ENCODE results near the gene ADRA2C. TPM values are rescaled to one million over a fixed set of nuclear protein-coding genes. Genes with fewer than 3 reads are reported as not detected.
A peak's percentile ranks its signal among the peaks of the same experiment; 100 is the strongest.

Gene ADRA2C
- 16.3 and 16.6 TPM in 2 replicates for total RNA-seq (2014; rRNA removed; shearing (Covaris generic))
- 3.0 and 4.1 TPM in 2 replicates for polyA plus RNA-seq (2016; fragmentation: Nextera tagmentation; extraction: Ambion mirVana)
- long read RNA-seq, result 0 reads

DNA sequence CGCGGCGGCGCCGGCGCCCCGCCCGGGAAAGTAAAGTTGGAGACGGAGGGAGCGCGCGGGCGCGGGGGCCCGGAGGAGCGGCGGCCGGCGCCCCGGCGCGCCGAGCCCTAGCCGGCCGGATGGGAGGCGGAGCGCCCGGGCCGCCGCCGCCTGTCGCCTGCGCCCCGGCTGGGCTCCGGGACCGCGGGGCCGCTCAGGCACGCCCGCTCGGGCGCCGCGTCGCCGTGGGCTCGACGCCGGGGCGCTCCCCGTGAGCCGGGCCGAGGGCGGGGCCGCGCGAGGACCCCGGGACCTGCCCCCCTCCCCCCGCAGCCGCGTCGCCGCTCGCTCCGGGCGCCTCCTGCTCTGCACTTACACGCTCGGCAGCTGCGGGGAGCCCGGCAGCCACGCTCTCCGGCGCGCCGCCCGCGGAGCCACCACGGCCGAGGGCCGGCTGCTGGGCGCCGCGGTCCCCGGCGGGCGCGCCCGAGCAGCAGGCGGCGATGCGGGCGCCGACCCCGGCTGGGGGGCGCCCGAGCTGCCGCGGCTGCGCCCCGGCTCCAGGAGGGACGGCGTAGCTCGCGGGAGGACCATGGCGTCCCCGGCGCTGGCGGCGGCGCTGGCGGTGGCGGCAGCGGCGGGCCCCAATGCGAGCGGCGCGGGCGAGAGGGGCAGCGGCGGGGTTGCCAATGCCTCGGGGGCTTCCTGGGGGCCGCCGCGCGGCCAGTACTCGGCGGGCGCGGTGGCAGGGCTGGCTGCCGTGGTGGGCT lies at the start of gene ADRA2C:
Gene ADRA2C (plus strand): TSS at position 350 of the 749 bp plus-strand sequence. CDS start 222 bp downstream, at position 572.
- Histone ChIP-seq H3K9me2 (ENCODE audit: insufficient read depth) (no peaks in the 10 kb centered on the region), H4K20me1 (replicated peaks; ENCODE audit: insufficient read depth) (no peaks in the 10 kb centered on the region), H2AFZ (peak within 1 kb of the TSS; percentile 90), H3K36me3 (ENCODE audit: insufficient read depth) (no peaks in the 10 kb centered on the region), H3F3A (replicated peaks; ENCODE audit: low read depth) (peaks cover 6% of the 10 kb centered on the region), H3K27me3 (ENCODE audit: insufficient read depth) (peaks cover 34% of the 10 kb centered on the region), H3K4me1 (ENCODE audit: insufficient read depth) (peaks cover 3% of the 10 kb centered on the region), H3K79me2 (replicated peaks; ENCODE audit: insufficient read depth) (no peaks in the 10 kb centered on the region), H3K4me2 (peak within 1 kb of the TSS; percentile 84), H3K27ac (ENCODE audit: low read depth) (no peak within 1 kb of the TSS), H3K4me3 (peak within 1 kb of the TSS; percentile 60)
- Mint-ChIP-seq H3K9me3 (peaks cover 6% of the 10 kb centered on the region; the same call in 1 of the 3 replicates), H3K4me1 (peaks cover 20% of the 10 kb centered on the region), H3K27me3 (ENCODE audit: insufficient read depth, low read depth, poor library complexity) (peaks cover 30% of the 10 kb centered on the region), H3K27ac (no peak within 1 kb of the TSS), H3K36me3 (ENCODE audit: low read depth) (no peaks in the 10 kb centered on the region), H3K4me3 (peak within 1 kb of the TSS; percentile 83)
- ATAC-seq (peak; percentile 1; the same call in 1 of the 3 replicates), DNase-seq (ENCODE audit: low spot score) (peak; percentile 51)
- TF ChIP-seq POLR2AphosphoS5 (IDR thresholded peaks at IDR 0.05; ENCODE audit: low read depth) (no peak), EZH2phosphoT487 (IDR thresholded peaks at IDR 0.05; ENCODE audit: unreplicated experiment) (no peak), JUNB (IDR thresholded peaks at IDR 0.05; ENCODE audit: unreplicated experiment) (no peak), EZH2 (IDR thresholded peaks at IDR 0.05; ENCODE audit: low read depth, unreplicated experiment) (no peak), NANOG (IDR thresholded peaks at IDR 0.05; ENCODE audit: borderline replicate concordance) (no peak), ZNF331 (CRISPR knock-in tag; IDR thresholded peaks at IDR 0.05; ENCODE audit: low read depth) (no peak), ZNF114 (CRISPR knock-in tag; IDR thresholded peaks at IDR 0.05) (no peak)
- TF ChIP-seq, protein P1, sequence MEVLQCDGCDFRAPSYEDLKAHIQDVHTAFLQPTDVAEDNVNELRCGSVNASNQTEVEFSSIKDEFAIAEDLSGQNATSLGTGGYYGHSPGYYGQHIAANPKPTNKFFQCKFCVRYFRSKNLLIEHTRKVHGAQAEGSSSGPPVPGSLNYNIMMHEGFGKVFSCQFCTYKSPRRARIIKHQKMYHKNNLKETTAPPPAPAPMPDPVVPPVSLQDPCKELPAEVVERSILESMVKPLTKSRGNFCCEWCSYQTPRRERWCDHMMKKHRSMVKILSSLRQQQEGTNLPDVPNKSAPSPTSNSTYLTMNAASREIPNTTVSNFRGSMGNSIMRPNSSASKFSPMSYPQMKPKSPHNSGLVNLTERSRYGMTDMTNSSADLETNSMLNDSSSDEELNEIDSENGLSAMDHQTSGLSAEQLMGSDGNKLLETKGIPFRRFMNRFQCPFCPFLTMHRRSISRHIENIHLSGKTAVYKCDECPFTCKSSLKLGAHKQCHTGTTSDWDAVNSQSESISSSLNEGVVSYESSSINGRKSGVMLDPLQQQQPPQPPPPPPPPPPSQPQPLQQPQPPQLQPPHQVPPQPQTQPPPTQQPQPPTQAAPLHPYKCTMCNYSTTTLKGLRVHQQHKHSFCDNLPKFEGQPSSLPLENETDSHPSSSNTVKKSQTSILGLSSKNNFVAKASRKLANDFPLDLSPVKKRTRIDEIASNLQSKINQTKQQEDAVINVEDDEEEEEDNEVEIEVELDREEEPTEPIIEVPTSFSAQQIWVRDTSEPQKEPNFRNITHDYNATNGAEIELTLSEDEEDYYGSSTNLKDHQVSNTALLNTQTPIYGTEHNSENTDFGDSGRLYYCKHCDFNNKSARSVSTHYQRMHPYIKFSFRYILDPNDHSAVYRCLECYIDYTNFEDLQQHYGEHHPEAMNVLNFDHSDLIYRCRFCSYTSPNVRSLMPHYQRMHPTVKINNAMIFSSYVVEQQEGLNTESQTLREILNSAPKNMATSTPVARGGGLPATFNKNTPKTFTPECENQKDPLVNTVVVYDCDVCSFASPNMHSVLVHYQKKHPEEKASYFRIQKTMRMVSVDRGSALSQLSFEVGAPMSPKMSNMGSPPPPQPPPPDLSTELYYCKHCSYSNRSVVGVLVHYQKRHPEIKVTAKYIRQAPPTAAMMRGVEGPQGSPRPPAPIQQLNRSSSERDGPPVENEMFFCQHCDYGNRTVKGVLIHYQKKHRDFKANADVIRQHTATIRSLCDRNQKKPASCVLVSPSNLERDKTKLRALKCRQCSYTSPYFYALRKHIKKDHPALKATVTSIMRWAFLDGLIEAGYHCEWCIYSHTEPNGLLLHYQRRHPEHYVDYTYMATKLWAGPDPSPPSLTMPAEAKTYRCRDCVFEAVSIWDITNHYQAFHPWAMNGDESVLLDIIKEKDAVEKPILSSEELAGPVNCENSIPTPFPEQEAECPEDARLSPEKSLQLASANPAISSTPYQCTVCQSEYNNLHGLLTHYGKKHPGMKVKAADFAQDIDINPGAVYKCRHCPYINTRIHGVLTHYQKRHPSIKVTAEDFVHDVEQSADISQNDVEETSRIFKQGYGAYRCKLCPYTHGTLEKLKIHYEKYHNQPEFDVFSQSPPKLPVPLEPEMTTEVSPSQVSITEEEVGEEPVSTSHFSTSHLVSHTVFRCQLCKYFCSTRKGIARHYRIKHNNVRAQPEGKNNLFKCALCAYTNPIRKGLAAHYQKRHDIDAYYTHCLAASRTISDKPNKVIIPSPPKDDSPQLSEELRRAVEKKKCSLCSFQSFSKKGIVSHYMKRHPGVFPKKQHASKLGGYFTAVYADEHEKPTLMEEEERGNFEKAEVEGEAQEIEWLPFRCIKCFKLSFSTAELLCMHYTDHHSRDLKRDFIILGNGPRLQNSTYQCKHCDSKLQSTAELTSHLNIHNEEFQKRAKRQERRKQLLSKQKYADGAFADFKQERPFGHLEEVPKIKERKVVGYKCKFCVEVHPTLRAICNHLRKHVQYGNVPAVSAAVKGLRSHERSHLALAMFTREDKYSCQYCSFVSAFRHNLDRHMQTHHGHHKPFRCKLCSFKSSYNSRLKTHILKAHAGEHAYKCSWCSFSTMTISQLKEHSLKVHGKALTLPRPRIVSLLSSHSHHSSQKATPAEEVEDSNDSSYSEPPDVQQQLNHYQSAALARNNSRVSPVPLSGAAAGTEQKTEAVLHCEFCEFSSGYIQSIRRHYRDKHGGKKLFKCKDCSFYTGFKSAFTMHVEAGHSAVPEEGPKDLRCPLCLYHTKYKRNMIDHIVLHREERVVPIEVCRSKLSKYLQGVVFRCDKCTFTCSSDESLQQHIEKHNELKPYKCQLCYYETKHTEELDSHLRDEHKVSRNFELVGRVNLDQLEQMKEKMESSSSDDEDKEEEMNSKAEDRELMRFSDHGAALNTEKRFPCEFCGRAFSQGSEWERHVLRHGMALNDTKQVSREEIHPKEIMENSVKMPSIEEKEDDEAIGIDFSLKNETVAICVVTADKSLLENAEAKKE (CRISPR knock-in tag; IDR thresholded peaks at IDR 0.05), result no peak
- TF ChIP-seq, protein P2, sequence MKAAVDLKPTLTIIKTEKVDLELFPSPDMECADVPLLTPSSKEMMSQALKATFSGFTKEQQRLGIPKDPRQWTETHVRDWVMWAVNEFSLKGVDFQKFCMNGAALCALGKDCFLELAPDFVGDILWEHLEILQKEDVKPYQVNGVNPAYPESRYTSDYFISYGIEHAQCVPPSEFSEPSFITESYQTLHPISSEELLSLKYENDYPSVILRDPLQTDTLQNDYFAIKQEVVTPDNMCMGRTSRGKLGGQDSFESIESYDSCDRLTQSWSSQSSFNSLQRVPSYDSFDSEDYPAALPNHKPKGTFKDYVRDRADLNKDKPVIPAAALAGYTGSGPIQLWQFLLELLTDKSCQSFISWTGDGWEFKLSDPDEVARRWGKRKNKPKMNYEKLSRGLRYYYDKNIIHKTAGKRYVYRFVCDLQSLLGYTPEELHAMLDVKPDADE (IDR thresholded peaks at IDR 0.05), result no peak
- TF ChIP-seq, protein P3, sequence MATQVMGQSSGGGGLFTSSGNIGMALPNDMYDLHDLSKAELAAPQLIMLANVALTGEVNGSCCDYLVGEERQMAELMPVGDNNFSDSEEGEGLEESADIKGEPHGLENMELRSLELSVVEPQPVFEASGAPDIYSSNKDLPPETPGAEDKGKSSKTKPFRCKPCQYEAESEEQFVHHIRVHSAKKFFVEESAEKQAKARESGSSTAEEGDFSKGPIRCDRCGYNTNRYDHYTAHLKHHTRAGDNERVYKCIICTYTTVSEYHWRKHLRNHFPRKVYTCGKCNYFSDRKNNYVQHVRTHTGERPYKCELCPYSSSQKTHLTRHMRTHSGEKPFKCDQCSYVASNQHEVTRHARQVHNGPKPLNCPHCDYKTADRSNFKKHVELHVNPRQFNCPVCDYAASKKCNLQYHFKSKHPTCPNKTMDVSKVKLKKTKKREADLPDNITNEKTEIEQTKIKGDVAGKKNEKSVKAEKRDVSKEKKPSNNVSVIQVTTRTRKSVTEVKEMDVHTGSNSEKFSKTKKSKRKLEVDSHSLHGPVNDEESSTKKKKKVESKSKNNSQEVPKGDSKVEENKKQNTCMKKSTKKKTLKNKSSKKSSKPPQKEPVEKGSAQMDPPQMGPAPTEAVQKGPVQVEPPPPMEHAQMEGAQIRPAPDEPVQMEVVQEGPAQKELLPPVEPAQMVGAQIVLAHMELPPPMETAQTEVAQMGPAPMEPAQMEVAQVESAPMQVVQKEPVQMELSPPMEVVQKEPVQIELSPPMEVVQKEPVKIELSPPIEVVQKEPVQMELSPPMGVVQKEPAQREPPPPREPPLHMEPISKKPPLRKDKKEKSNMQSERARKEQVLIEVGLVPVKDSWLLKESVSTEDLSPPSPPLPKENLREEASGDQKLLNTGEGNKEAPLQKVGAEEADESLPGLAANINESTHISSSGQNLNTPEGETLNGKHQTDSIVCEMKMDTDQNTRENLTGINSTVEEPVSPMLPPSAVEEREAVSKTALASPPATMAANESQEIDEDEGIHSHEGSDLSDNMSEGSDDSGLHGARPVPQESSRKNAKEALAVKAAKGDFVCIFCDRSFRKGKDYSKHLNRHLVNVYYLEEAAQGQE (IDR thresholded peaks at IDR 0.05; ENCODE audit: unreplicated experiment), result no peak
- TF ChIP-seq, protein P4, sequence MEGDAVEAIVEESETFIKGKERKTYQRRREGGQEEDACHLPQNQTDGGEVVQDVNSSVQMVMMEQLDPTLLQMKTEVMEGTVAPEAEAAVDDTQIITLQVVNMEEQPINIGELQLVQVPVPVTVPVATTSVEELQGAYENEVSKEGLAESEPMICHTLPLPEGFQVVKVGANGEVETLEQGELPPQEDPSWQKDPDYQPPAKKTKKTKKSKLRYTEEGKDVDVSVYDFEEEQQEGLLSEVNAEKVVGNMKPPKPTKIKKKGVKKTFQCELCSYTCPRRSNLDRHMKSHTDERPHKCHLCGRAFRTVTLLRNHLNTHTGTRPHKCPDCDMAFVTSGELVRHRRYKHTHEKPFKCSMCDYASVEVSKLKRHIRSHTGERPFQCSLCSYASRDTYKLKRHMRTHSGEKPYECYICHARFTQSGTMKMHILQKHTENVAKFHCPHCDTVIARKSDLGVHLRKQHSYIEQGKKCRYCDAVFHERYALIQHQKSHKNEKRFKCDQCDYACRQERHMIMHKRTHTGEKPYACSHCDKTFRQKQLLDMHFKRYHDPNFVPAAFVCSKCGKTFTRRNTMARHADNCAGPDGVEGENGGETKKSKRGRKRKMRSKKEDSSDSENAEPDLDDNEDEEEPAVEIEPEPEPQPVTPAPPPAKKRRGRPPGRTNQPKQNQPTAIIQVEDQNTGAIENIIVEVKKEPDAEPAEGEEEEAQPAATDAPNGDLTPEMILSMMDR (conservative IDR thresholded peaks at IDR 0.05; ENCODE audit: low read depth in 2 of 2), result no peak

Measured in GM23338 (cell line).